ENCODE data around the gene SYNE1.

Gene SYNE1

DNA sequence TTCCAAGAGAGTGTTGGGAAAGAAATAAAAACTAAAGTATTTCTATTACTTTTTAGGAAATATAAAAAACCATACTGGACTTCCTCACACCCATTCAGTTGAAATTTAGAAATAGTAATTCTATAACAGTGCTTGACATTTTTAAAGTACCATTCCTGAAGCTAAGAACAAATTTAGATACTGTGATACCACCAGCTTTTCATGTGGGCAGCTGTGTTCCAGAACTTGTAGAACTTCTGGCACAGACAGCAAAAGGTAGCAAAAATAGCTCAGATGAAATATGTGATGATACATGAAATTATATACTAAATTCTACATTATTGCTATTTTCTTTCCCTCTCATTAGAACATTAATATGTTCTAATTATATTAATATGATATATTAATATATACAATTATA, 346.5 kb downstream of the SYNE1 start:
- DNase-seq (ENCODE audit: low read depth, low spot score): no peak

DNA sequence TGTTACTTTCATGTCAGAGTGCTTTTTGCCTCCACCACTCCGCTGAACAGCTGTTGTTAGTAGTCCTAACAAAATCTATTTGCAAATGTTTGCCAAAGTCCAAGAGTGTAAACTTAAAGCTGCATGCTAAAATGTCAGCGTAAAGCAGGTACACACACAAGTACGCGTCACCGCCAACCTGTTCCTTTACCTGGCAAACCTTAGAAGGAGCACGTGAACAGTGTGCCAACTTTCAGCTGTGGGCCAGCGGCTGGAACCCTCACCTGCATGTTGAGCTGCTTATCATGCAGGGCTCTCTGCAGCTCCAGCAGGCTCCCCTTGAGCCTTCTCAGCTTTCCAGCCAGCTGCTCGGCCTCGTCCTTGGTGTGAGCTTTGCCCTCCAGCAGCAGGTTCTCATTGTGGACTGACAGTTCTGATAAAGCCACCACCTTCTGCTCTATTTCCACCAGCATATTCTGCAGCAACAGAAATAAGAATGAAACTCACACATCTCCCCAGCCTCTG, 359.3 kb downstream of the SYNE1 start:
- DNase-seq (ENCODE audit: low read depth, low spot score): no peak

DNA sequence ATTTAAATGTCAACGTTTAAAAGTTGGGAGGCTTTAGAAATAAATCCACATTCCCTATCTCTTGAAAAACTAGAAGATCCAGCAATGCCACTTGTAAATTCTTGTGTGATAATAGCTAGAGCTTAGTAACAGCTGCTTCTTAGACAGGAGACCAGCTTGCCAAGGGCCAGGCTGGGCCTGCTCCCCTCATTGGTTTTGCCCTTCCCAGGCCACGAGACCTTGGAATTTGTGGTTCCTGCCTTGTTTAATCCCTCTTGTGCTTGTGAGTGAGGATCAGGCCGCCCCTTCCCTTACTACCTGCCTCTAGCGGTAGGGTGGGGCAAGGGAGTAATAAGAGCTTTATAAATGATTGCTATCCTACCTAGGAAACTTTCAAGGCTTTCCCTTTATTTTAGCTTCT, 363.5 kb downstream of the SYNE1 start:
- no peak for DNase-seq (ENCODE audit: low read depth, low spot score)

DNA sequence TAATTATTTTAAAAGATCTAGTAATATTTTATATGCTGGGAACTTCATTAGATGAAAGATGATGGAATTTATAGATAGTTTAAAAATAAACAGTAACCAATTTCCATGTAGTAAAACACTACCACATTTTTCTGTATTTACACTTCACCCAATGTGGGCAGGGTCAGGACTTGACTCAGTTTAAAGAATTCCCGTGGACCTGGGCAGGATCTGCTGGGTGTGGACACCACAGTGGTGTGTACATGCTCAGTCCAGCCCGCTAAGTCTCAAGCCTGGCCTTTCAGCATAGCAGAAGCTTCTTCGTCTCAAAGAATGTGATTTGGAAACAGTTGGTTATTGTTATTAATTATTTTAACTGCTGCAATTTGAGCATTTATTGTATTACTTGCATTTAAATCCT, 364.2 kb downstream of the SYNE1 start:
- DNase-seq (ENCODE audit: low read depth, low spot score): no peak

DNA sequence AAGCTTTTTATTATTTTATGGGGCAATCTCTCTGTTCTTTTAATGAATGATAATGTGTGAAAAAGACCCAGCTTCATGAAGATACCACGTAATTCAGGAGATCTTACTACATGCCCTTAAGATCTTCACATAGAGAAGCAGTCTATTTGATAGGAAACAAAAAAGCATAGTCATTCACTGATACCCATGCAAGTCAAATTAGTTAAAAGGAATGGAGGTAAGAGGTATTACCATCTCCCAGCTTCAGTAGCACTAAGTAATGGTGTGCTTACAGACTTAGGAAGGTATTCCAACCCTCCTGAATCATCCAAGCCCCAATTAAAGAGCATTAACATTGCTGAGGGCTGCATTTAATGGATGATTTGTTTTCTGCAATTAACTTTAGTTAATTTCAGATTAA, 364.7 kb downstream of the SYNE1 start:
- DNase-seq (ENCODE audit: low read depth, low spot score): no peak

DNA sequence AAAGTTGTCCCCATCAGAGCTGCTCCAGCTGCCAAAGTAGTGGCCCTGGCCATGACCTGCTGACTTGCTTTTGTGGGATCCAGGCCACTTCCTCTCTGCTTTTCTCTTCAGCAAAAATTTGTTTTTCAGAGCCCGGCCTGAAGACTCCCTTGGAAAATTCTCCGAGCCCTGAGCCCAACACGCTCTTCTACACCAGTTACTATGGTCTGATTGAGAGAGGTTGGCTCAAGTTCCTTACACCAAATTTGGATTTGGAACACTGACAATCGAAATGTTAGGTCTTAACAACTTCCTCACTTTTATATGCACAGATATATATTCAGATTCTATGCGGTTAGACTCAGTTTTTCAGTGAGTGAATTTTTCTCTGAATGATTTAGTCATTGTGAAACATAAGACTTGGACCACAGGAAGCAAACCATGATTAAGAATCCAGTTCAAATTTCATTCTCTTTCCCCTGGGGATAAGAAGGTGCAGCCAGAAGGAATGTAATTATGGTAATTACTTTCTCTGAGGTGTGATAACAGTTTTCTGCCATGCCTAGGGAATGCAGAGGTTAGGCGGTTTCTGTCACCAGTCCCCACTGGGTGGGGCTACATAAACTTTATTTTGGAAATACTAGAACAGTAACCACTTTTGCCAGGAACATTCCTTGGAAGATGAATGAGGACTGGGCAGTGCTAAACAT, 365.2 kb downstream of the SYNE1 start:
- no peak for DNase-seq (ENCODE audit: low read depth, low spot score)

DNA sequence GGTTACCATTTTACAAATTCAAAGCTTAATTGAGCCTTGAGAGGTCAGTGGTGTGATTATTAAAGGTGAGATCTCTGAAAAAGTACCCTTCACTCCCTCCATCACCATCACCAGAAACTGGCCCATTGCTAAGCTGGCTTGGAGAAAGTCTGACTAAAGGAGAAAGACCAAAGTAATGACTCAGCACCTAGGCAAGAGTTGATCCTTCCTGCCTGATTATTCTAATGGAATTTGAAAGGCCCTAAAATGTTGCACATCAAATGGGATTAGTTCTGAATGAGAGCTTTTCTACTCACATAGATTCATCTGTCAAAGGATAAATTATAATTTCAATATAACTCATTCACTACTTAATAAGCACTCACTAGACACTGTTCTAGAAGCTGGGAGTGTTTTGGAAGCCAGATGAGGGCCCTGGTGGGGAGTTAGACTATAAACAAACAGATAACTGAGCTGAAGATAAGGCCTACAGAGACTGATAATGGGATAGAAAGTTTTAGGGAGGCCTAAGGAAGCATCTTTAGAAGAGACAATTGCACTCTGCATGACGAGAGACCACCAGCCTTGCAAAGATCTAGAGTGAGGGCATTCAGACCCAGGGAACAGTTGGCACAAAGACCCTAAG, 366.7 kb downstream of the SYNE1 start:
- no peak for DNase-seq (ENCODE audit: low read depth, low spot score)

DNA sequence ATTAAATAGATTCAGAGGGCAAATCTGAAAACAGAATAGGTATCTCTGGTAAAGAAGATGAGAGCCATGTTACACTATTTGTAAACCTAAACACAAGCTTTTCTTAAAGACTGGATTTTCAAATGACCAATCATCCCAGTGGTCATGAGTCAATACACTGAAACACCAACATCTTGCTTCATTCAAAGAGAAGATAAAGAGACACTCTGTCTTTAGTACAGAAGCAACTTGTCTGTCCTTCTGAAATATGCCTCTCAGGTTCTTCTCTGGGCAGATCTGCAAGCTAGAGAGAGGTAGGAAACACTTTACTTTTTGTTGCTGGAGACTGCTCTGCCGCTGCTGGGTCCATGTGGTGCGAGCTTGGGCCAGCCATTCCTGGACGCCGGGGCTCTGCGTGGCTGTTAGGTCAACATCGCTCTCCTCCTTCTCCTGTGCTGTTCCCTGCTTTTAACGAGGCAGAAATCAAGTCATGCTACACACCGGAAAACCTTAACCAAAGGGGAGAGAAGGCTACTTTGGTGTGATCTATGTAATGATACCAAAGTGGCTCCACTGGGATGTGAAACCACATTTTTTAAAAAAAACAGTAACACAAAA, 368.2 kb downstream of the SYNE1 start:
- no peak for DNase-seq (ENCODE audit: low read depth, low spot score)

DNA sequence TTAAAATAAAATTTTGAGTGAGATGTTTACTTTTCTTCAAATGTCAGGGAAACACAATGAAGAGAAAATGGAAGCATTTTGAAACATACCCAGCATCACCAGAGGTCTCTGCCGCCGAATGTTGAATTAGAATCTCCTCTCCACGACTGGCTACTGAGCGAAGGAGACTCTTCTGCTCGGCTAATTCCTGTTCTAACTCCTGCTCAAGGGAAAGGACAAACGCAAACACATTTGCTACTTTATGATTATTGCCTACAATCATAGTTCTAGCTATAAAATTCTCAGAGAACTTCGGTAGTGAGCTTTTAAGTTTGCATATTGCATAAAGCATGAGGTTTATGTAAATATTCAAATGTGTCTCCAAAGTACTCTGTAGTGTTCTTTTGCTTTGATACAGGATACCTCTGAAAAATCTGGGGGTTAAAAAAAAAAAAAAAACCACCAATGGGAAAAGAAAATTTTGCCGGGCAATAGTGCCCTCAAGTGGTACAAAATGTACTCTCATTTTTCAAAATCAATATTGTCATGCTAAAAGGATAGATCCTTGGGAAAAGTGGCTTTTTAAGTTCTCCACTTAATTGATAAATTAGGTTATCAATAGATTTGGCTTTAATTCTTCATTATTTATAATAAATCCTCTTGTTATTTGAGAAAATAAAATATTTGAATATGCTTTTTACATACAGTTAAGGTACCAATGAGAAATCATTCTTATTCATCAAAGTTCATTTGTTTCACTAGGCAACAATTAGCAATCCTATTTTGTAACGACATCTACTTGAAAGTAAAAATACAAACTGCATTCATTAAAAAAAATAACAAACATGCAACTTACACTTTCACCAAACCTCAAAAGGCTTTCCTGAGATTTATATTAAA, 369.0 kb downstream of the SYNE1 start:
- DNase-seq (ENCODE audit: low read depth, low spot score): no peak

DNA sequence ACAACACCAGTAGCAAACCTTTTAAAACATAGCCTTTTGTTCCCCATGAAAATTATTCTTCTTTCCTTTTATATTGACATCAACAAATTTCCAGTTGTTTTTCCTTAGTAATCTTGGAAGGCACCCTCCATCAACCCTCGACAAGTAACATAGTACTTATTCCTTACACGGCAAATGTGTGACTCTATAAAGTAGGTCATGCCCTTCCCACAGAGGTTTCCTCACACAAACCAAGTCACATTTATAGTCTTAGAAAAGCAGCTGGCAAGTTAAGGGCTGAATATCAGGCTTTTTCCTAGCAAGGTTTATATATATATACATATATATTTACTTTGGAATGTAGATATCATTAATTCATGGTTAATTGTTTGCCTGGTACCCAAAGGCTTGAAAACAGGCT, 371.5 kb downstream of the SYNE1 start:
- DNase-seq (ENCODE audit: low read depth, low spot score): no peak

DNA sequence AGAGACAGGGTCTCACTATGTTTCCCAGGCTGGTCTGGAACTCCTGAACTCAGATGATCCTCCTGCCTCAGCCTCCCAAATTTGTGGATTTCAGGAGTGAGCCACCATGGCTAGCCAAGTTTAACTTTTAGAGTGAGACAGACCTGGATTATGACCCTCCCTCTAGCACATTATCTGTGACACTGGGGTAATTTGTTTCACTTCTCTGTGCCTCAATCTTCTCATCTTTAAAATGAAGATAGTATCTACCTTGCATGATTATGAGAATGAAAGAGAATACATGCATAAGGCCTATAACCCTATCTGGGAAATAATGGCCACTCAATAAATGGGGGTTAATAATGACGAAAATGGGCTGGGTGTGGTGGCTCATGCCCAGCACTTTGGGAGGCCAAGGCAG, 373.6 kb downstream of the SYNE1 start:
- no peak for DNase-seq (ENCODE audit: low read depth, low spot score)

DNA sequence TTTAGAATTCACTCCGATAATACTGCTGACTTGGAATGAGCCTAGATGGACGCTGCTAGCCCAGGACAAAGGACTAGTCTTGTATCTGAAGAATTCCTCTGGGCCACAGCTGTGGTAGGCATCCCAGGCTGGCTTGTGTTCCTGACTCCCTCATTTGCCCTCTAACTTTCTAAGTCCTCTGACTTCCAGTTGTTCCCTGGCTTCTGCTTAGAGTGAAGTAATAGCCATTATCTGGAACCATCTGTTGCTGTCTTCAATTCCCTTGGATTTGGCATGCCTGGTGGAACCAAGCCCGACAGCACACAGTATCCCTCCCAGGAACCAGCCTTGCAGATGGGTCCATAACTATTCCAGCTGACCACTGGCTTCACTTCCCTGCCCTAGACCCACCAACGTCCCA, 376.0 kb downstream of the SYNE1 start:
- DNase-seq (ENCODE audit: low read depth, low spot score): no peak

DNA sequence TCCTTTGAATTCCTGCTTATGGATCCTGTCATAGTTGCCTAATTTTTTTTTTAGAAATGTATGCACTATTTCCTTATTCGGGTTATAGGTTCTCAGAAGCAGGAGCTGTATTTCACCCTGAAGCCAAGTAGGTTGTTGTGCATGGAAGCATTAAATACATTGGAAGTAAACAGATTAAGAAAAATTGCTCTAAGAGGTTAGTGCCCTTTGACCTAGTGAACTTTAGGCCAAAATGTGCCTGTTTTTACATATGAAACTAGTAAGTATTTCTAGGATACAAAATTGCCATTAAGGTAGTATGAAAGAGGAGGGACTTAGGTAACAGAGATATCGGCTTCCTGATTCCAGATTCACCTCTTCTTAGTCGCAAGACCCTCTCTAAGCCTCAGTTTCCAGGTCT, 377.9 kb downstream of the SYNE1 start:
- DNase-seq (ENCODE audit: low read depth, low spot score): no peak

DNA sequence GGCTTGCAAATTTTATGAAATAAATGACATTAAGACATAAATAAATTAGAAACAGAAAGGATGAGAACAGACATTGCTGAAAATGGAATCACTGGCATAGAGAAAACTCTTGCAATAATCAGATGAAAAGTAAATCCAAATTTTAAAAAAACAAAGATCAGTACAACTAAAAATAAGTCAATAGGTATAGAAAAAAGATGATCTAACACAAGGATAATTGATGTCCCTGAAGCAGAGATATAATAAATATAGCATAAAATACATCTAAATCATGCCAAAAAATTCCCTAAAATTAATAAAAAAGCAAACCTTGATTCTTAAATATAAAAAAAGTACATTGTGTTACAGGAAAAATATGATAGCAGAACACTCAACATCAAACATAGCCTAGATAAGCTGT, 379.6 kb downstream of the SYNE1 start:
- no peak for DNase-seq (ENCODE audit: low read depth, low spot score)

DNA sequence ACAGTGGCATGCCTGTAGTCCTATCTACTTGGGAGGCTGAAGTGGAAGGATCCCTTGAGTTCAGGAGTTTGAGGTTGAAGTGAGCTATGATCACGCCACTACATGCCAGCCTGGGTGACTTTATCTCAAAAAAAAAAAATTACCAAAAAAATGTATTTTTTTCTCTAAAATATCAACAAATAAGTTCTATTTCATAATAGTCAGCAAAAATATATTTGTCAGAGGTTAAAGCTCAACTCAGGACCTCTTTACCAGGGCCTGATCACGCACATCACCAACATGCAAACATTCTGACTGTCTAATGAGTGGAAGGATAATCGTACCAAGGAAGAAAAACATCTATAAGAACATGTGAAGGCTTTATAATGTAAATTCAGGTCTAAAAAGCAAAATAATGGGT, 387.0 kb downstream of the SYNE1 start:
- no peak for DNase-seq (ENCODE audit: low read depth, low spot score)

DNA sequence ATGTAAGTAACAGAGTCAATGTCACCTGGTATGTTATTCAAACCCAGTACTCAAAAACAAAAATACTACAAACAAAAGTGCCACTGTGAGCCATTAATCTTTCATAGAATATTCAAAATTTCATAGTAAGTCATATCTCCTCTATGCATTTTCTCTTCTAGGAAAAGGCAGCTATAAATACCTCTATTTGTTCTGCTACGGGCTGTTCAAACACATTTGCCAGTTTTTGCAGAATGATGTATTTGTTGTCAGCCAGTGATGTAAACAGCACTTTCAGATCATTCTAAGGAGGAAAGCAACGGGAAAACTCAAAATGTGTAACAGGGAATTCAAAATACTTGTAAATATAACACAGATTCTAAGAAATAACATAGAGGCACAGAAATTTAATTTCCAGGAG, 388.2 kb downstream of the SYNE1 start:
- no peak for DNase-seq (ENCODE audit: low read depth, low spot score)

DNA sequence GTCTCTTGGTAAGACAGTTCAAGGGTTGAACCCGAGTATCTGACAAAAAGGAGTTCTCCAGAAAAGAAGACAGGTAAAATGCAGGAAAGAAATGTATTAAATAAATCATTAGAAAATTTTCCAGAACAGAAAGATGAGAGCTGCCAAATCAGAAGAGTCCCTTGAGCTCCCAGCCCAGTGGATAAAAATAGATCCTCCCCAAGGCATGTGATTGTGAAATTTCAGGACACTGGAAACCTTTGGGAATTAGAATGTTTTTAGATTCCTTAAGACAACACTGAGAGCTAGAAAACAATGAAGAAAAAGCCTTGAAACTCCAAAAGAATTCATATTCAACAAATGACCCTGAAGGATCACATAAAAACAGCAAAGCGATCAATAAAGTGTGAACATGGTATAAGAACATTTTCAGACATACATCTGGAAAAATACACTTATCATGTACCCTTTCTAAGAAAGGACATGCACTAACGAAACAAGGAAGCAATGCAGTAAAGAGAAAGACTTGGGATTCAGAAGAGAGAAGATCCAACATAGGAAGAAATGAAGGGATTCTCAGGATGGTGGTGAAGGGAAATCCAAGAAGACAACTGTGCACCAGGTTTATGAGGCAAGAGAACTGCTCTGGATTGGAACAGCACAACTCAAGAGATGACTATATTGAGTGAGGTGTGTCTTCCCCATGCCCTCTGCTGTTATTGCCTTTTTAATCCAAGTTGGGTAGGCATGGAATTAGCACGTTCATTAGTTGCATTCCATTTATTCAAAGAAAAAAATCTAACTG, 390.4 kb downstream of the SYNE1 start:
- DNase-seq (ENCODE audit: low read depth, low spot score): no peak

DNA sequence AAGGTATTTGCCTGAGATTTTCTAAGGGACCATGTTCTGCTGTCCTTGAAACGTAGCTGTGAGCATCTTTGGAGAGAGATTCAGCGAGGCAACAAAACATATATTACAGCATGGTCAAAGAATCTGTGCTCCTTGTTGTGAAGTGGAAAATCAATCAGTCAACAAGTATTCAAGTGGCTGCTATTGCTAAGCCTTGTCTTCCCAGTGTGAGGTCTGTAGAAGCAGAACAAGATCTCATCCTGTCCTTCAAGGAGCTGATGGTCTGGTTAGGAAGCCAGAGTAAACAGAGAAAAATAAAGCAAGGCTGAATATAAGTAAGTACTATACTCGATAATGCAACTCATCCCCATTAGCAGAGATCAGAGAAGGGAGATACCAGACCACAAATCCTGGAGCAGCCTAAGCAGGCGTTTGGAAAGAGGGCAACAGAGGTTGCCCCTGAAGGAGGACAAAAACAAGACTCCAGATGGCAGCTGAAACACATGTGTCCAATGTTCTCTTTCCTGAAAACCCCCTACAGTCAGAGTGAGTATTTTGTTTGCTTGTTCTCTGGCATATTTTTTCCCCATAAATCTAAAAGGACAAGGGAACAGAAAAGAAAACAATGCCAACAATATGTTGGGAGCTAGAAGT, 392.0 kb downstream of the SYNE1 start:
- DNase-seq (ENCODE audit: low read depth, low spot score): no peak

DNA sequence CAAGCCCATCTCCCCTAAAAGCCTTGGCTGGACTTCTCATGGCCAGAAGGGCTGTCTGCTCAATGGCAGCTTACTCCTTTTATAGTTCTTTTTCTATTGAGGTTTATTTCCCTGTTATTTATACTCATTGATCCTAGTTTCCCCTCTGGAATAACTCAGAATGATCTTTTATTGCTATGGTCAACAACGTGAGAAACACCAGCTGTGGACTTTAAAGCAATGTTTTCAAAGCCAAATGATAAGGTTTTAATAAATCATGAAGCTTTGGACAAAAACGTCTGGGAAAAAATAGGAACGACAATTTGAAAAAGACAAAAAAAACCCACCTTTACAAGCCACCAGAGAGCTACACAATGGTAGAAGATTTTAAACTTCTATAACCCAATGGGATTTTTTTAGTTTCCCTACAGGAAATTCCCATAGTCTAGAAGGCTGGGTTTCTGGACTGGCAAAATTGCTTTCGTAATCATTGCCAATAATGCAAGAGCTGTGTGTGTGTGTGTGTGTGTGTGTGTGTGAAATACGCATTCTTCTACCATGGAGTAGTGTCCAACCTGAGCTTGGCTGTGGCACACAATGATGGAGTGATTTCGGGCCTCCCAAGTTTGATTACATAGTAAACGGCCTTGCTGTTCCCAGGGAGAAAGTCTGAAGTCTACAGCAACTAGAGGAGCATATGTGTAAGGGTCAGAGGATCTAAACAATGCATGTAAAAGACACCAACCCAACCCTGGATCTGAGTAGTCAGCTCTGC, 396.0 kb downstream of the SYNE1 start:
- no peak for DNase-seq (ENCODE audit: low read depth, low spot score)

DNA sequence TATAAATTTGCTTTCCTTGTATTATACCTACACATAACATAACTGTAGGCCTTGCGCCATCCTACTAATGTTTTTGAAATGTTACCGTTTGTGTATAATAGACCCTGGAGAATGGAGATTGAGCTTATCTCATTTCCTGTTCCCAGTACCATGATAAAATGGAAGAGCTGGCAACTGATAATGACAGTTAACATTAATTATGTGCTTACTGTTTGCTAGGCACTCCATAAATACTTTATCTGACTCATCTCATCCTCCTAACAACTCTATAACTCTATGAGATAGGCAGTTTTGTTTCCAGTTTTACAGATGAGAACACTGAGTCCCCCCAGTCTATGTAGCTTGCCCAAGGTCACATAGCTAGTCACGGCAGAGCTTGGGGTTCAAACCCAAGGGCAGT, 396.7 kb downstream of the SYNE1 start:
- no peak for DNase-seq (ENCODE audit: low read depth, low spot score)
